Vagina (tissue), 2 donors: ENCODE results near the gene CREB5.

Experiments
- CTCF ChIP-seq, 3 experiments: fragments of 450-650 bp in 2 of 3; fragments of 200-600 bp in 1 of 3; sonication (generic) in 1 of 3; IDR thresholded peaks; one replicate each; pipeline ENCODE4 v1.5.1; 2017 to 2019; ENCODE audit warnings: antibody characterized with exemption in 3 of 3, mild to moderate bottlenecking in 2 of 3, moderate library complexity in 2 of 3
- POLR2A ChIP-seq, 2 donors: fragments of 450-650 bp; IDR thresholded peaks; one replicate each; pipeline ENCODE4 v1.6.1; 2017; ENCODE audit warnings: antibody characterized with exemption in 2 of 2, mild to moderate bottlenecking in 2 of 2, moderate library complexity in 2 of 2
- POLR2AphosphoS5 ChIP-seq, 2 donors: sonication (generic); formaldehyde crosslinking; IDR thresholded peaks; one replicate each; pipeline ENCODE4 v1.9.0; 2017; ENCODE audit warnings: antibody characterized with exemption in 2 of 2, mild to moderate bottlenecking in 2 of 2, low read depth in 1 of 2; ENCODE audit not compliant: insufficient read depth in 1 of 2

- no peak for TF ChIP-seq CTCF (IDR thresholded peaks at IDR 0.05)
- TF ChIP-seq POLR2A (IDR thresholded peaks at IDR 0.05), result no peak
- peak in 1 of 2 donors; percentile 45 for TF ChIP-seq POLR2AphosphoS5 (IDR thresholded peaks at IDR 0.05; ENCODE audit: insufficient read depth in 1 of 2, low read depth in 1 of 2)
Observed at GRCh38 chr7:28666154-28666553, 253.8 kb downstream of the CREB5 start.
